Smooth muscle cell (in vitro differentiated cells): Measurements from ENCODE around the gene NCOA6. TPM values are rescaled to one million over a fixed set of nuclear protein-coding genes. Genes with fewer than 3 reads are reported as not detected.
A peak's percentile ranks its signal among the peaks of the same experiment; 100 is the strongest.

Source experiments
- DNase-seq: peaks from one replicate; lab custom pipeline; 2025; ENCODE audit not compliant: unreplicated experiment; lab: John Stamatoyannopoulos, UW
- H2AFZ ChIP-seq: fragments of 200-600 bp; sonication (generic); 2 replicates; pipeline ENCODE4 v1.6.0; 2016; ENCODE audit warnings: antibody characterized with exemption, low read depth, mild to moderate bottlenecking
- H3F3A ChIP-seq: fragments of 200-600 bp; sonication (generic); 2 replicates; pipeline ENCODE4 v1.6.0; 2017; ENCODE audit warnings: antibody characterized with exemption, low read depth
- H3K27ac ChIP-seq: fragments of 200-600 bp; sonication (generic); 2 replicates; pipeline ENCODE4 v1.5.1; 2016; ENCODE audit warnings: low read depth, mild to moderate bottlenecking
- H3K27me3 ChIP-seq: fragments of 200-600 bp; sonication (generic); 2 replicates; pipeline ENCODE4 v1.6.1; 2016; ENCODE audit warnings: low read depth, mild to moderate bottlenecking
- H3K36me3 ChIP-seq: fragments of 200-600 bp; sonication (generic); 2 replicates; pipeline ENCODE4 v1.5.1; 2016; ENCODE audit warnings: low read depth
- H3K4me1 ChIP-seq: fragments of 200-600 bp; sonication (generic); 2 replicates; pipeline ENCODE4 v1.5.1; 2016; ENCODE audit warnings: low read depth
- H3K4me2 ChIP-seq: fragments of 200-600 bp; sonication (generic); 2 replicates; pipeline ENCODE4 v1.6.0; 2016; ENCODE audit warnings: mild to moderate bottlenecking
- H3K4me3 ChIP-seq: fragments of 200-600 bp; sonication (generic); 2 replicates; pipeline ENCODE4 v1.5.1; 2016; ENCODE audit warnings: mild to moderate bottlenecking
- H3K79me2 ChIP-seq: fragments of 200-600 bp; sonication (generic); 2 replicates; pipeline ENCODE4 v1.6.0; 2016; ENCODE audit warnings: low read depth, mild to moderate bottlenecking
- H3K9ac ChIP-seq: fragments of 200-600 bp; sonication (generic); 2 replicates; pipeline ENCODE4 v1.6.0; 2016; ENCODE audit warnings: low read depth
- H3K9me3 ChIP-seq: fragments of 200-600 bp; sonication (generic); replicated peaks from 2 replicates; pipeline ENCODE4 v1.5.1; 2016; ENCODE audit warnings: low read depth
- H4K20me1 ChIP-seq: fragments of 200-600 bp; sonication (generic); 2 replicates; pipeline ENCODE4 v1.6.0; 2016; ENCODE audit warnings: low read depth
- WGBS: methylation state at CpG from one replicate; pipeline ENCODE4 v1.1.7; 2016; ENCODE audit warnings: low lambda C conversion rate; 5-methylcytosine and 5-hydroxymethylcytosine counted together
- polyA plus RNA-seq: library from polyadenylated mRNA; unstranded; fragments of >200 nt; fragmentation: Nextera tagmentation; extraction: Ambion mirVana; gene quantifications from 2 replicates; pipeline ENCODE4 v1.2.1, GENCODE V29; 2016
- total RNA-seq: library from RNA; depleted of rRNA; stranded (reverse); fragments of >200 nt; gene quantifications from 2 replicates; pipeline ENCODE4 v1.2.3, GENCODE V29; 2014
- TF ChIP-seq, protein P1 (sequence below): fragments of 200-600 bp; sonication (generic); IDR thresholded peaks from 2 replicates; pipeline ENCODE4 v1.5.1; 2017; ENCODE audit warnings: borderline replicate concordance, mild to moderate bottlenecking, antibody characterized with exemption; ENCODE audit not compliant: insufficient read depth, poor library complexity, severe bottlenecking

NCOA6 gene
- total and polyA plus RNA-seq, 2 experiments from 2014 or later: 15.6 to 19.0 TPM

DNA sequence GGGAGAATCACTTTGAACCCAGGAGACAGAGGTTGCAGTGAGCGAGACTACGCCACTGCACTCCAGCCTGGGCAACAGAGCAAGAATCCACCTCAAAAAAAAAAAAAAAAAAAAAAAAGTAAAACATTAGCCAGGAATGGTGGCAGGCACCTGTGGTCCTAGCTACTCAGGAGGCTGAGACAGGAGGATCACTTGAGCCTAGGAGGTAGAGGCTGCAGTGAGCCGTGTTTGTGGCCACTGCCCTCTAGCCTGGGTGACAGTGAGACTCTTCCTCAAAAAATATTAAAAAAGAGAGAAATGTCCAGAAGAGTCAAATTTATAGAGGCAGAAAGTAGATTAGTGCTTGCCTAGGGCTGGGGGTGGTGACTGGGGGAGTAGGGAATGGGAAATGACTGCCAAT, 141.8 kb downstream of the NCOA6 start:
- H3F3A ChIP-seq: no peaks in the 10 kb centered on the region
- H2AFZ ChIP-seq: no peak overlapping the region
- no peaks in the 10 kb centered on the region for H3K27me3 ChIP-seq
- no peaks in the 10 kb centered on the region for H4K20me1 ChIP-seq
- H3K4me1 ChIP-seq: no peaks in the 10 kb centered on the region
- H3K79me2 ChIP-seq: no peaks in the 10 kb centered on the region
- no peaks in the 10 kb centered on the region for H3K9me3 ChIP-seq
- no peak overlapping the region for H3K27ac ChIP-seq
- TF ChIP-seq, protein P1, sequence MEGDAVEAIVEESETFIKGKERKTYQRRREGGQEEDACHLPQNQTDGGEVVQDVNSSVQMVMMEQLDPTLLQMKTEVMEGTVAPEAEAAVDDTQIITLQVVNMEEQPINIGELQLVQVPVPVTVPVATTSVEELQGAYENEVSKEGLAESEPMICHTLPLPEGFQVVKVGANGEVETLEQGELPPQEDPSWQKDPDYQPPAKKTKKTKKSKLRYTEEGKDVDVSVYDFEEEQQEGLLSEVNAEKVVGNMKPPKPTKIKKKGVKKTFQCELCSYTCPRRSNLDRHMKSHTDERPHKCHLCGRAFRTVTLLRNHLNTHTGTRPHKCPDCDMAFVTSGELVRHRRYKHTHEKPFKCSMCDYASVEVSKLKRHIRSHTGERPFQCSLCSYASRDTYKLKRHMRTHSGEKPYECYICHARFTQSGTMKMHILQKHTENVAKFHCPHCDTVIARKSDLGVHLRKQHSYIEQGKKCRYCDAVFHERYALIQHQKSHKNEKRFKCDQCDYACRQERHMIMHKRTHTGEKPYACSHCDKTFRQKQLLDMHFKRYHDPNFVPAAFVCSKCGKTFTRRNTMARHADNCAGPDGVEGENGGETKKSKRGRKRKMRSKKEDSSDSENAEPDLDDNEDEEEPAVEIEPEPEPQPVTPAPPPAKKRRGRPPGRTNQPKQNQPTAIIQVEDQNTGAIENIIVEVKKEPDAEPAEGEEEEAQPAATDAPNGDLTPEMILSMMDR: no peak
- H3K36me3 ChIP-seq: no peaks in the 10 kb centered on the region
- no peak overlapping the region for H3K9ac ChIP-seq
- H3K4me3 ChIP-seq: no peak overlapping the region
- WGBS: 100% methylated on average over 3 of the region's 3 CpGs
- DNase-seq: no peak
- no peak overlapping the region for H3K4me2 ChIP-seq

GRCh38 chr20:34680586-34681175, 144.8 kb downstream of the NCOA6 start:
- Histone ChIP-seq H3K36me3 (no peaks in the 10 kb centered on the region), H3K27ac (no peak overlapping the region), H3F3A (no peaks in the 10 kb centered on the region), H3K27me3 (no peaks in the 10 kb centered on the region), H4K20me1 (no peaks in the 10 kb centered on the region), H3K4me3 (no peak overlapping the region), H2AFZ (no peak overlapping the region), H3K4me2 (no peak overlapping the region), H3K9me3 (no peaks in the 10 kb centered on the region), H3K4me1 (no peaks in the 10 kb centered on the region), H3K9ac (no peak overlapping the region), H3K79me2 (peaks cover 1% of the 10 kb centered on the region)
- TF ChIP-seq, protein P1: no peak
- no peak for DNase-seq

GRCh38 chr20:34676642-34677373, 148.6 kb downstream of the NCOA6 start, which contains the start of gene PIGU:
TSS of gene PIGU (minus strand) at chr20:34677092. CDS start at chr20:34677085, 7 bp downstream.
- Histone ChIP-seq H3K79me2 (peaks cover 10% of the 10 kb centered on the region), H3K4me1 (no peaks in the 10 kb centered on the region), H3K9me3 (no peaks in the 10 kb centered on the region), H3K4me2 (peak within 1 kb of the TSS; percentile 90), H3K27me3 (no peaks in the 10 kb centered on the region), H3K27ac (no peak within 1 kb of the TSS), H2AFZ (peak within 1 kb of the TSS; percentile 89), H4K20me1 (no peaks in the 10 kb centered on the region), H3K9ac (peak within 1 kb of the TSS; percentile 27), H3K36me3 (no peaks in the 10 kb centered on the region), H3F3A (no peaks in the 10 kb centered on the region), H3K4me3 (peak within 1 kb of the TSS; percentile 83)
- DNase-seq: peak; percentile 91
- under 1% methylated on average over 51 of the region's 64 CpGs for WGBS
- TF ChIP-seq, protein P1: no peak
